ENCODE measurements around the gene GNAZ.

GNAZ gene

DNA sequence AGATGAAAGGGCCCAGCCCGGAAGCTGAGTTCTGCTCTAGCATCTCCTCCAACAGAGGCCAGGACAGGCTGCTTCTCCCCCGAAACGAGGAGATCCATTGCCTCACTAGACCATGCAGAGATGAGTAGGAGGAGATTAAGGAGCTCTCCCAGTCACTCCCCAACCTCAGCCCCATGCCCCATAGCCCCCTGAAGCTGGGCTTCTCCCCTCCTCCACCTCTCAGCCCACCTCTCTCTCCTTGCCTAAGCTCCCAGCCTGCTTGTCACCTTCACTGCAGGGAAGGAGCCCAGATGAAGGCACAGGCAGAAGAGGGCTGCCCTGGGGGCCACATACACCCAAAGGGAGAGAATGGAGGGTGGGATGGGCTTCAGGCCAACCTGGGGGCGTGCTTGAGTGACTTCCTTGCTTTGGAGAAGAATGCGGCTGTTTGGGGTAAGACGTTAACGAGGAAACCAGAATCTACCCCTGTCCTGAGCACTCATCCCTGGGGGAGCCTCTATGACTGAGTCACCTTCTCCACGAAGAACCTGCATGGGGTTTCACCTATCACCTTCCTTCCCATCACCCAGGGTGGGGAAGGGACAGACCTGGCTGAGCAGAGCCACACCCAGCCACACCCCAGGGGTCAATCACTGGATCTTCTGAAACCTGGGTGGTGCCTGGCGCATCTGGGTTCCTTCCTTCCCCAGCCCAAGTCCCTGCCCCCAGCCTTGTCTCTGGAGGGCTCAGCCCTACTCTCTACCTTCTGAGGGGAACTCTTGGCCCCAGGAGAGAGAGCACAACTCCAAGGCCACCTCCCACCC, 11.6 kb upstream of the GNAZ start:
- no peak overlapping the region for H3K27ac ChIP-seq (ENCODE audit: low read depth, low read length)
- H3K9ac ChIP-seq (ENCODE audit: low read length), result no peak overlapping the region
- H3K9me3 ChIP-seq (ENCODE audit: control insufficient read depth, insufficient read depth, low read depth, low read length), result no peaks in the 10 kb centered on the region
- no peaks in the 10 kb centered on the region for H3K36me3 ChIP-seq (ENCODE audit: control insufficient read depth, insufficient read depth, low read length)
- H3K27me3 ChIP-seq (ENCODE audit: control insufficient read depth, insufficient read depth, low read length), result peaks cover 13% of the 10 kb centered on the region
- no peaks in the 10 kb centered on the region for H3K4me1 ChIP-seq (ENCODE audit: control insufficient read depth, insufficient read depth, low read length)
- H3K4me3 ChIP-seq (ENCODE audit: low read depth, low read length), result no peak overlapping the region

DNA sequence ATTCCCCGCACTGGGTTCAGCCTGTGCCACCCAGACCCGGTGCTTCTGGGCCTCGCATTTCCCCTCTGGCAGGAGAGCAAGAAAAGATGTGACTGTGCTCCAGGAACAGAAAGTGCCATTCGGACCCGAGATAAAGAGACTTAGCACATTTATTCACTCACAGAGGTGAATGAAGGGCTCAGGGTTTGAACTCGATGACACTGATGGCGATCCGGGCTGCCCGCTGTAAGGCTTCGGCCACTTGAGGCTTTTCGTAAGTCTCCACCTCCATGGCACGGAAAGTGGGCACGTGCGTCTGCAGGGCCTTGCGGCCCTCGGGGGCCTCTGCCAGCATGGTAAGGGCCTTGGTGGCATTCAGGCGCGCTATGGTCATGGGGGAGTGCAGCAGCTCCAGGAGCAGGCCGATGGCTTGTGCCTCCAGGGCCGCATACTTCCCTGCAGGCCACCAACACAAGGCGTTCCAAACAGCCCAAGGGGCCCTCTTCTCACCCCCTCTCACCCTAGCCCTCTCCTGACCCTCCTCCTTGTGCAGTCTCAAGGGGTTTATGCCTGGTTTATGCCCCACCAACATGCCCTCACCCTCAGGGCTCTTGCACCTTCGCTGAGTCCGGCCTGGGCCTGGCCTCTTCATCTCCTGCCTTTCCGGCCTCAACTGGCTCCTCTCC, 10.9 kb upstream of the GNAZ start:
- Histone ChIP-seq H3K9ac (ENCODE audit: low read length) (no peak overlapping the region), H3K27ac (ENCODE audit: low read depth, low read length) (no peak overlapping the region), H3K27me3 (ENCODE audit: control insufficient read depth, insufficient read depth, low read length) (peaks cover 7% of the 10 kb centered on the region), H3K9me3 (ENCODE audit: control insufficient read depth, insufficient read depth, low read depth, low read length) (no peaks in the 10 kb centered on the region), H3K4me3 (ENCODE audit: low read depth, low read length) (no peak overlapping the region), H3K4me1 (ENCODE audit: control insufficient read depth, insufficient read depth, low read length) (no peaks in the 10 kb centered on the region), H3K36me3 (ENCODE audit: control insufficient read depth, insufficient read depth, low read length) (no peaks in the 10 kb centered on the region)

DNA sequence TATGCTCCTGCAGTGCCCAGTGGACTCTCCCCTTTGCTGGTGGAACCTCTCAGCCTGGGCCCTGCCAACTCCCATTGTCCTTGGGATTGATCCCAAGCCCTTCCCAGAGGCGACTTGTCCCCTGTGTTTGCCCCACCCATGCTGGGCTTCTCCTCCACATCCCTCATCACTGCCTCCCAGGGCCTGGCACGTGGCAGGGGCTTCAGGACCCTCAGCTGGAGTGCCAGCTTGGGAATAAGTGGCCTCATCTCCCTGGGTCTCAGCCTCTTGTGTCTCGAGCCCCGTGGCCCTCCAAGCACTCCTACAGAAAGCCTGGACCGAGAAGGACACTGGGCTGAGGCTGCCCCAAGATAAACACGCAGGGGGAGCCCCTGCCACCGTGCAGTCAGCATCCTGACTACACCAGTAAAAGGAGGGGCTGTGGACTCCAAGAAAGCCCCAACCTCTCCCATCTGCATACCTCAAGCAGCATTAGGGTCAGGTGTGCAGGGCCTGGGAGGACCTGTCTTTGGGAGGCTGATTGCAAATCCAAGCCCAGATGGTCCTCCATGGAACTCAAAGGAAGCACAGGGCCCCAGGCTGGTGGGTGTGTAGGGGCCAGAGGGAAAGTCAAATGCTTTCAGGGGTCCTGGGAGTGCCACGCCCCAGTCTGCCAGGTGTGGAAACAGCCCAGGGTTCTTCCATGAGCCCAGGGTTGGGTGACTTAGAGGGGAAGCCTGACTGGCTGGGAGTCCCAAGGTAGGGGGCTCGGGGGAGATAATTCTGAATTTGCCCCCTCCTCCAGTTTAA, 9.5 kb upstream of the GNAZ start:
- H3K27ac ChIP-seq (ENCODE audit: low read depth, low read length), result no peak overlapping the region
- no peak overlapping the region for H3K9ac ChIP-seq (ENCODE audit: low read length)
- H3K4me1 ChIP-seq (ENCODE audit: control insufficient read depth, insufficient read depth, low read length), result no peaks in the 10 kb centered on the region
- H3K4me3 ChIP-seq (ENCODE audit: low read depth, low read length), result no peak overlapping the region
- H3K27me3 ChIP-seq (ENCODE audit: control insufficient read depth, insufficient read depth, low read length), result peaks cover 3% of the 10 kb centered on the region
- no peaks in the 10 kb centered on the region for H3K9me3 ChIP-seq (ENCODE audit: control insufficient read depth, insufficient read depth, low read depth, low read length)
- no peaks in the 10 kb centered on the region for H3K36me3 ChIP-seq (ENCODE audit: control insufficient read depth, insufficient read depth, low read length)

DNA sequence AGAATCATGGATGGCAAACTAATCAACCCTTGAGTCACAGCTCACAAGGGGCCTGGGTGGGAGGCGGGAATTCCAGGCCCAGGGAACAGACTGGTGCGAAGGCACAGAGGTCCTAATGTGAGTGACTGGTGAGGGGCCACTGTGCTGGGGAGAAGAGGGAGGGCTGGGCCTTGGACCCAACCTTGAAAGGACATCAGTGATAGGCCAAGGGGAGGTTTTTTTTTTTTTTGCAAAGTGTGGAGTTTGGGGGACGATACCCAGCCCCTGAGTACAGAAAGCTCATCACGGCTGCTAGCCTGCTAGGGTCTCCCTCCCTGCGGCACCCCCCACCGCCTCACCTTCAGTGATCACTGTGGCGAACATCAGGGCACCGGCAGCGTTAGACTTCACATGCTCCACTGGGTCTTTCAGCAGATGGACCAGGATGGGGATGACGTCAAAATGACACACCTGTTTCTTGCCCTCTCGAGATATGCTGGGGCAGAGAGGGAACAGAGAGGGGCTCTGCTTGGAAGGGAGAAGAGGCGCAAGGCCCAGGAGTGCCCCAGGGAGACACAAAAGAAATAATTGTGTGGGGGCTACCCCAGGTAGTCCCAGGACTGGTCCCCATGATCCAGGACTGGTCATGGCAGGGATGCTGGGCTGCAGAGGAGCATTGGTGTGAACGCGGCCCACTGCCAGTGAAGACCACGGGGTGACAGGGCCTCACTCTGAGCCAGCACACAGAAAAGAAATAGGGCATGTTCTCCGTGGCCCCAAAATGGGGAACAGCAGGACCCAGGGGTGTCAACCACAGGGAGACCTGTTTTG, 8.6 kb upstream of the GNAZ start:
- Histone ChIP-seq H3K9ac (ENCODE audit: low read length) (no peak overlapping the region), H3K4me3 (ENCODE audit: low read depth, low read length) (no peak overlapping the region), H3K36me3 (ENCODE audit: control insufficient read depth, insufficient read depth, low read length) (no peaks in the 10 kb centered on the region), H3K4me1 (ENCODE audit: control insufficient read depth, insufficient read depth, low read length) (no peaks in the 10 kb centered on the region), H3K9me3 (ENCODE audit: control insufficient read depth, insufficient read depth, low read depth, low read length) (no peaks in the 10 kb centered on the region), H3K27ac (ENCODE audit: low read depth, low read length) (no peak overlapping the region), H3K27me3 (ENCODE audit: control insufficient read depth, insufficient read depth, low read length) (peaks cover 2% of the 10 kb centered on the region; the same call in 1 of the 2 replicates)

DNA sequence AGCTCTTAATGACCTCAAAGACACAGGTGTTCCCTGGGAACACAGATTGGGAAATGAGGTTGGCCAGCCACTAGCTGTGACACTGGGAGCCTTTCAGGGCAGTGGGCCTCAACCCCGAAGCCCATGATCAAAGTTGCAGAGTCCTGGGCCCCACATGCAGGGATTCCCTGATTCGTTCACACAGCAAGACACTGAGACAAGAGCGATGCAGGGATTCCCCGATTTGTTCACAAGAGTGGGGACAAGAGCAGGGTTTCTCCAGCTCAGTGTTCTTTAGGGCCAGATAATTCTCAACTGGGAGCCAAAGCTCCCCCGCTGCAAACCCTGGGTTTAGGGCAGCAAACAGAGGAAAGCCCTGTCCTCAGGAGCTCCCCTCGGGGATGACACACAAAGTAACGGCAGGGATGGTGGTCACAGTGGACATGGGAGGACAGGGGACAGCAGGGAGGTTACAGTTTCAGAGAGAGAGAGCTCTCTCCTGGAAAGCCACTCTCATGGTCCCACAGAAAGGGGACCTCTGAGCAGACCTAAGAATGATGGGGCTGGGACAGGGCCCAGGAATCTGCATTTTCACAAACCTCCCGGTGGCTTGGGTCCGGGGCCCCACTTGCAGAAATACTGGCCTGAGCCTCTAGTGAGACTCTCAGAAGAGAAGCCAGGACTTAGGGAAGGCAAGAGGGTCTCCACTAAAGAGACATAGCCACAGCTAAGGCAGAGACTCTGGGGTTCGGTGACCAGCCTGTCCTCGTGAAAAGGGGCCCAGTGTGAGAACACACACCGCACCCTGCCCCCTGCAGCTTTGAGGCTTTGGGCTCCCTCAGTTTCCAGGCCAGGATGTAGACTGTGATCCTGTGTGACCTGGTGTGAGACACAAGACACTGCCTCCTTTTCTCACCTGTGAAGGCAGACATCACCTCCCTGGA, 7.4 kb upstream of the GNAZ start:
- no peaks in the 10 kb centered on the region for H3K4me1 ChIP-seq (ENCODE audit: control insufficient read depth, insufficient read depth, low read length)
- H3K4me3 ChIP-seq (ENCODE audit: low read depth, low read length), result no peak overlapping the region
- no peak overlapping the region for H3K9ac ChIP-seq (ENCODE audit: low read length)
- no peak overlapping the region for H3K27ac ChIP-seq (ENCODE audit: low read depth, low read length)
- peaks cover 10% of the 10 kb centered on the region for H3K27me3 ChIP-seq (ENCODE audit: control insufficient read depth, insufficient read depth, low read length)
- no peaks in the 10 kb centered on the region for H3K9me3 ChIP-seq (ENCODE audit: control insufficient read depth, insufficient read depth, low read depth, low read length)
- no peaks in the 10 kb centered on the region for H3K36me3 ChIP-seq (ENCODE audit: control insufficient read depth, insufficient read depth, low read length)

DNA sequence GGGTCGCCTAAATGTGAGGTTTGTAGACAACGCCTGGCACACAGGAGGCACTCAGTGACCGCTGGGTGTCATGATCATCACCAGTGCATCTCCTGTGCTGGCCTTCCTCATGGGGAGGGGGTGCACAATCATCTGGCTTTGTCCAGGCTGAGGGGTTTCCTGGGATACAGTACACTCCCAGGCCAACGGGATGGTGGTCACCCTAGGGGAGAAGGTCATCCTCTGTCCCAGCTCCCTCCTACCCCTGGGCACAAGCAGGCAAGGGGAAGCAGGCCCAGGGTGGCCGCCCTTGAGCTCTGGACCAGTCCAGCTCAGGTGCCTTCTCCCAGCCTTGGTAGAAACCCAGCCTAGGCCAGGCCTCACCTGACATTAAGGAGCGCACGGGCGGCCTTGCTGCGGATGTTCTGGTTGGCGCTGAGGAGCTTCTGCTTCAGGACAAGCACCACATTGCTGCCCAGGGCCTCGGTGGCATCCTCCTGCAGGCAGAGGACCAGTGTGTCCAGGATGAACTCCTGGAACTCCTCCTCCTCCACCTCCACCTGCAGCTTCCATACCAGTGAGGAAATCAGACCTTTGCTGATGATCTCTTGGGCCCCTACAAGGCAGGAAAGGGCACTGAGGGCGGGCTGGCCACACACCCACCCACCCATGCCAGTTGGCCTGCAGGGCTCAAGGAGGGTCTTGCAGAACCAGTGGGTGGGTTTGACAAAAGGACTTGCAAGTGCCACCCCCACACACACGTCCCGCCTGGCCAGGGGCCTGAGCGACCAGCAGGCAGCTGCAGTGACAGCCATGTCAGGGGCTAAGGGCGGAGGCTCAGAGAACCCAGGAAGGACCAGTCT, 6.6 kb upstream of the GNAZ start:
- no peaks in the 10 kb centered on the region for H3K4me1 ChIP-seq (ENCODE audit: control insufficient read depth, insufficient read depth, low read length)
- no peak overlapping the region for H3K4me3 ChIP-seq (ENCODE audit: low read depth, low read length)
- H3K9me3 ChIP-seq (ENCODE audit: control insufficient read depth, insufficient read depth, low read depth, low read length), result no peaks in the 10 kb centered on the region
- H3K27me3 ChIP-seq (ENCODE audit: control insufficient read depth, insufficient read depth, low read length), result peaks cover 19% of the 10 kb centered on the region
- H3K9ac ChIP-seq (ENCODE audit: low read length), result no peak overlapping the region
- H3K36me3 ChIP-seq (ENCODE audit: control insufficient read depth, insufficient read depth, low read length), result no peaks in the 10 kb centered on the region
- no peak overlapping the region for H3K27ac ChIP-seq (ENCODE audit: low read depth, low read length)

DNA sequence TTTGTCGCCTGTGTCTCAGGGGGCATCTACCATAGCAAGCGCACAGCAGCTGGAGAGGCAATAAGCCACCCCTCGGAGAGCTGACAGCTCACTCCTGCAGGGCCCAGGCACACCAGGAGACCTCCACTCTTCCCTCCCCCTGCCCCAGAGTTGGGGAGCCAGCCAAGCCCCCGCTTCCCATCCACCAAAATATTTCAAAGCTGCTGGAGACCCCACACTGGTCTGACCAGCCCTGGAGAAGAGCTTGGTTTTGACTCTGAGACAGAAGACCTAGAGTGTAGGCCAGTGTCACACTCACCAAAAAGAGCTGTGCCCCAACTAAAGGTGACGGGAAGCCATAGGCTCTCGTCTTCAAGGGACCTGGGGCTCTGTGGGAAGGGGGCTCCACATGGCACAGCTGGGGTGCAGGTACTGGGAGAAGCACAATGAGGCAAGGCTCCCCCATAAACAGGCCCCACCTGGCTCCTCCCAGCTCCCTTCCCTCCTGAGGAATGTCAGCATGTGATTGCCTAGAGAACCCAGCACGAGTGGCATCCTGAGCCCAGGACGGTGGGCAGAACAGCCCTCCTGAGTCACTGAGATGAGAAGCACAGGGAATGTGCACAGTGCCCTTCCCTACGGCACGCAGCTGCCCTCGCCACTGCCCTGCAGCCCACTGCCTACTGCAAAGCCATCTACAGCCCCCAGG, 5.8 kb upstream of the GNAZ start:
- Histone ChIP-seq H3K9ac (ENCODE audit: low read length) (no peak overlapping the region), H3K4me1 (ENCODE audit: control insufficient read depth, insufficient read depth, low read length) (no peaks in the 10 kb centered on the region), H3K4me3 (ENCODE audit: low read depth, low read length) (no peak overlapping the region), H3K36me3 (ENCODE audit: control insufficient read depth, insufficient read depth, low read length) (no peaks in the 10 kb centered on the region), H3K9me3 (ENCODE audit: control insufficient read depth, insufficient read depth, low read depth, low read length) (no peaks in the 10 kb centered on the region), H3K27me3 (ENCODE audit: control insufficient read depth, insufficient read depth, low read length) (peaks cover 26% of the 10 kb centered on the region), H3K27ac (ENCODE audit: low read depth, low read length) (no peak overlapping the region)

DNA sequence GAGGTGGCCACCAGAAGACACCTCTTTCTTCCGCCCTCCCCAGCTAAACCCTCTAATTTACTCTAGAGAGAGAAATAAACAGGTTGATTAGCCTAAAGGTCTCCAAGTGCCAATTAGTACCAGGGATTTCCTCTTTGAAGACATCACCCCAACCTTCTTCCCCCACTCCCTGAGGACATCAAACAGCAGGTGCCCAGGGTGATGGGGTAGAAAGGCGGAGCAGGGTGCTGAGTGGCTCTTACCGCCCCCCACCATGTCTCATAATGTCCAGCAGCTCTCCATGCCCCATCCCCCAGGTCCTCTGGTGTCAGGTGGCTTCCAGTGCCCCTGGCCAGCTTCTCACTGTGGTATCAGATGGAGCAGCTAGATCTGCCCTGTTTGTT, 5.3 kb upstream of the GNAZ start:
- Histone ChIP-seq H3K4me1 (ENCODE audit: control insufficient read depth, insufficient read depth, low read length) (peaks cover 2% of the 10 kb centered on the region; the same call in 1 of the 2 replicates), H3K27ac (ENCODE audit: low read depth, low read length) (no peak overlapping the region), H3K9me3 (ENCODE audit: control insufficient read depth, insufficient read depth, low read depth, low read length) (no peaks in the 10 kb centered on the region), H3K36me3 (ENCODE audit: control insufficient read depth, insufficient read depth, low read length) (no peaks in the 10 kb centered on the region), H3K9ac (ENCODE audit: low read length) (no peak overlapping the region), H3K4me3 (ENCODE audit: low read depth, low read length) (no peak overlapping the region), H3K27me3 (ENCODE audit: control insufficient read depth, insufficient read depth, low read length) (peaks cover 30% of the 10 kb centered on the region)

DNA sequence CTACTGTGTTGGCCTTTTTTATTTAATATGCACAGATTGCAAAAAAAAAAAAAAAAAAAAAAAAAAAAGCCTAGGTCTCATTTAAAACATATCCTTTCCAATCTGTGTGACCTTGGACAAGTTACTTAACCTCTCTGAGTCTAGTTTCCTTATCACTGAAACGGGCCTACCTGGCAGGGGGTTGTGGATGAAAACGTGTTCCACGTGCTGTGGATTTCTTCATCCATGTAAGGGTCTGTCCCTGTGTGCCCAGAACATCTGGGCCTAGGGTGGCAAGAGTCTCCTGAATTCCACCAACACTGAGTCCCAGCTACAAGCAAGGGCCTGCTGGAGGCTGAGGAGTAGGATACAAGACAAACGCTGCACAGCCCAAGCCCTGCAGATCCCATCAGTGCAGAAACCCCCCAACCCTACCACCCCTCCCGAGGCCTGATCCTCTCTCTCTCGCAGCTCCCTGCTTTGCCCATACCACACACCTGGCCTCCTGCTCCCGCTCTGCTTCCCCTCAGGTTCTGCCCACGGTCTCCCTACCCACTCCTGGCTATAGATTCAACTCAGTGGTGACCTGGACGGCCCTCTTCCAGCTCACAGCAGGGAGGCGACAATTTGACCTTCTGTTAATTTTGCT, 4.7 kb upstream of the GNAZ start:
- Histone ChIP-seq H3K36me3 (ENCODE audit: control insufficient read depth, insufficient read depth, low read length) (no peaks in the 10 kb centered on the region), H3K4me3 (ENCODE audit: low read depth, low read length) (no peak overlapping the region), H3K9me3 (ENCODE audit: control insufficient read depth, insufficient read depth, low read depth, low read length) (no peaks in the 10 kb centered on the region), H3K27me3 (ENCODE audit: control insufficient read depth, insufficient read depth, low read length) (peaks cover 29% of the 10 kb centered on the region), H3K27ac (ENCODE audit: low read depth, low read length) (no peak overlapping the region), H3K9ac (ENCODE audit: low read length) (no peak overlapping the region), H3K4me1 (ENCODE audit: control insufficient read depth, insufficient read depth, low read length) (peaks cover 2% of the 10 kb centered on the region; the same call in 1 of the 2 replicates)

Measured in HUES6 (cell line).